Sigmoid colon (tissue), 7 donors: ENCODE data around the gene TAL2. TPM values are rescaled to one million over a fixed set of nuclear protein-coding genes. Genes with fewer than 3 reads are reported as not detected.

Experiments
- DNase-seq: peaks from one replicate; pipeline ENCODE4 v3.0.0-alpha.2; 2019
- H3K27ac ChIP-seq, 4 donors: fragments of 200-600 bp; sonication (generic); one replicate each; pipeline ENCODE4 v1.5.1; 2016 to 2019; ENCODE audit warnings: mild to moderate bottlenecking in 1 of 4
- H3K27me3 ChIP-seq, 3 donors: fragments of 200-600 bp; sonication (generic); one replicate each; pipeline ENCODE4 v1.5.1; 2019; ENCODE audit warnings: mild to moderate bottlenecking in 1 of 3
- H3K36me3 ChIP-seq, 4 donors: fragments of 200-600 bp; sonication (generic); one replicate each; pipeline ENCODE4 v1.5.1; 2016 to 2019
- H3K4me1 ChIP-seq, 4 donors: fragments of 200-600 bp; sonication (generic); one replicate each; pipeline ENCODE4 v1.5.1; 2017 to 2019
- H3K4me3 ChIP-seq, 4 donors: fragments of 200-600 bp; sonication (generic); one replicate each; pipeline ENCODE4 v1.5.1; 2017 to 2019; ENCODE audit warnings: mild to moderate bottlenecking in 2 of 4, moderate library complexity in 1 of 4
- H3K9me3 ChIP-seq, 4 donors: fragments of 200-600 bp in 3 of 4; sonication (generic) in 3 of 4; one replicate each; pipeline versions ENCODE4 v1.5.1 to v1.6.1; 2013 to 2019
- EP300 ChIP-seq, 4 donors: sonication (generic); formaldehyde crosslinking; IDR thresholded peaks; one replicate each; pipeline ENCODE4 v1.6.1; 2017; ENCODE audit warnings: antibody characterized with exemption in 4 of 4
- POLR2A ChIP-seq, 2 donors: fragments of 450-650 bp; IDR thresholded peaks; one replicate each; pipeline ENCODE4 v1.6.1; 2016; ENCODE audit warnings: antibody characterized with exemption in 2 of 2, mild to moderate bottlenecking in 2 of 2, moderate library complexity in 2 of 2
- POLR2AphosphoS5 ChIP-seq, 4 donors: sonication (generic); formaldehyde crosslinking; IDR thresholded peaks; one replicate each; pipeline ENCODE4 v1.6.1; 2017; ENCODE audit warnings: antibody characterized with exemption in 4 of 4
- WGBS, 2 donors: extraction: QIAGEN DNeasy Blood & Tissue Kit; methylation state at CpG; one replicate each; pipeline ENCODE4 v1.1.7; 2013; 5-methylcytosine and 5-hydroxymethylcytosine counted together
- intact Hi-C: fragments of 100-400 bp; cut with DNase I; formaldehyde crosslinking; loops from one replicate; pipeline ENCODE4 v1.15.1; 2023
- polyA plus RNA-seq, 3 donors: library from polyadenylated mRNA; stranded (reverse); fragments of 200-250 nt; gene quantifications; one replicate each; pipeline ENCODE4 v1.2.3, GENCODE V29; 2013
- total RNA-seq, 4 donors: library from RNA; depleted of rRNA; stranded (reverse); fragments of >200 nt; gene quantifications; one replicate each; pipeline ENCODE4 v1.1.0, GENCODE V29; 2016
- TF ChIP-seq, protein P1 (sequence below), 4 experiments: fragments of 450-650 bp in 3 of 4; fragments of 200-600 bp in 1 of 4; IDR thresholded peaks; one replicate each; pipeline ENCODE4 v1.5.1; 2016 to 2019; ENCODE audit warnings: antibody characterized with exemption in 4 of 4, mild to moderate bottlenecking in 3 of 4, moderate library complexity in 2 of 4
- donor health status: healthy with polysubstance abuse.
- donor health status: Bipolar disorder and iron deficiency.
- donor health status: healthy.

TAL2 gene
- total and polyA plus RNA-seq, 7 donors: not detected

DNA sequence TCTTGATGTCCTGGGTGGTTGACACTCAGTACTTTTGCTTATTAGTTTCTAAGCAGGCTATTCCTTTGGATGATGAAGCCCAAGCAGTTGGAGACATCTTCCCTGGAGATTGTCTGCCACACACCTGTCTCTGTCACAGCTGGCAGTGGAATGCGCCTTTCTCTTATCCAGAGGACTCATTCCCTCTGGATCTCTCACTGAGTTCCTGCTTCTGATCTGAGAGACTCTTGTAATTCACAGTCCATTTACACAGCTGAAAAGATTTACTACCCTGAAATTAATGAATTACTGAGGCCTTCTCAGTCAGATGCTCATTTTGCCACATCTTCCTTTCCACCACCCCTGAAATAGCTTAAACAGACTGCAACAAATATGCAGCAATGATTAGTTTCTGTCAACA, 15.9 kb downstream of the TAL2 start:
- no peak overlapping the region for H3K4me3 ChIP-seq
- no peak overlapping the region for H3K27ac ChIP-seq
- no peaks in the 10 kb centered on the region for H3K4me1 ChIP-seq
- TF ChIP-seq POLR2A (IDR thresholded peaks at IDR 0.05): no peak
- TF ChIP-seq EP300 (IDR thresholded peaks at IDR 0.05): no peak
- TF ChIP-seq, protein P1, sequence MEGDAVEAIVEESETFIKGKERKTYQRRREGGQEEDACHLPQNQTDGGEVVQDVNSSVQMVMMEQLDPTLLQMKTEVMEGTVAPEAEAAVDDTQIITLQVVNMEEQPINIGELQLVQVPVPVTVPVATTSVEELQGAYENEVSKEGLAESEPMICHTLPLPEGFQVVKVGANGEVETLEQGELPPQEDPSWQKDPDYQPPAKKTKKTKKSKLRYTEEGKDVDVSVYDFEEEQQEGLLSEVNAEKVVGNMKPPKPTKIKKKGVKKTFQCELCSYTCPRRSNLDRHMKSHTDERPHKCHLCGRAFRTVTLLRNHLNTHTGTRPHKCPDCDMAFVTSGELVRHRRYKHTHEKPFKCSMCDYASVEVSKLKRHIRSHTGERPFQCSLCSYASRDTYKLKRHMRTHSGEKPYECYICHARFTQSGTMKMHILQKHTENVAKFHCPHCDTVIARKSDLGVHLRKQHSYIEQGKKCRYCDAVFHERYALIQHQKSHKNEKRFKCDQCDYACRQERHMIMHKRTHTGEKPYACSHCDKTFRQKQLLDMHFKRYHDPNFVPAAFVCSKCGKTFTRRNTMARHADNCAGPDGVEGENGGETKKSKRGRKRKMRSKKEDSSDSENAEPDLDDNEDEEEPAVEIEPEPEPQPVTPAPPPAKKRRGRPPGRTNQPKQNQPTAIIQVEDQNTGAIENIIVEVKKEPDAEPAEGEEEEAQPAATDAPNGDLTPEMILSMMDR (IDR thresholded peaks at IDR 0.05): no peak
- no peak for TF ChIP-seq POLR2AphosphoS5 (IDR thresholded peaks at IDR 0.05)
- DNase-seq: no peak
- H3K27me3 ChIP-seq: no peaks in the 10 kb centered on the region
- 84% methylated on average over 1 of the region's 1 CpG for WGBS, 2 donors
- H3K36me3 ChIP-seq: no peaks in the 10 kb centered on the region
- H3K9me3 ChIP-seq: no peaks in the 10 kb centered on the region
- intact Hi-C loops: no loop called here

DNA sequence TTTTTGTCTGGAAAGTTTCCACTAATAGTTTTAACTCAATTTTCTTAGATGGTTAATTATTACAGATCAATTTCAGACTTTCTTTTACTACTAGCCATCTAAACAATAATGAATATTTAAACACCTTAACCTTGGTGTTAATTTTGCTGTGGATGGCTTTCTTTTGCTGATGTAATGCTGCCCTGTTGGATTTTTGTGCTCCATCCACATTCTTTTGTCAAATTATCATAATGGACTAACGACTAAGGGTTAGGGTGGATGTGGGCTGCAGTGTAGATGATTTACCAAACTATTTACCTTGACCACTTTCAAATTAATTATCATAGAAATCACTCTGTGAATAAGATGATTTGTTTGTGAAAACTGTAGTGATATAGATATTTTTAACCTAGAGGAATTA, 16.5 kb downstream of the TAL2 start:
- Histone ChIP-seq H3K36me3 (no peaks in the 10 kb centered on the region), H3K27me3 (no peaks in the 10 kb centered on the region), H3K4me3 (no peak overlapping the region), H3K4me1 (no peaks in the 10 kb centered on the region), H3K9me3 (no peaks in the 10 kb centered on the region), H3K27ac (no peak overlapping the region)
- 16 to 49% methylated on average over 1 of the region's 1 CpG for WGBS, 2 donors
- intact Hi-C loops: no loop called here
- no peak for DNase-seq
- TF ChIP-seq POLR2AphosphoS5 (IDR thresholded peaks at IDR 0.05) (no peak), POLR2A (IDR thresholded peaks at IDR 0.05) (no peak), EP300 (IDR thresholded peaks at IDR 0.05) (no peak)
- TF ChIP-seq, protein P1 (IDR thresholded peaks at IDR 0.05): no peak

GRCh38 chr9:105679257-105680022, 17.2 kb downstream of the TAL2 start:
- 20 to 67% methylated on average over 8 of the region's 8 CpGs for WGBS, 2 donors
- Histone ChIP-seq H3K4me1 (no peaks in the 10 kb centered on the region), H3K36me3 (no peaks in the 10 kb centered on the region), H3K27me3 (no peaks in the 10 kb centered on the region), H3K9me3 (no peaks in the 10 kb centered on the region), H3K4me3 (no peak overlapping the region), H3K27ac (no peak overlapping the region)
- no peak for DNase-seq
- TF ChIP-seq, protein P1 (IDR thresholded peaks at IDR 0.05): no peak
- TF ChIP-seq POLR2AphosphoS5 (IDR thresholded peaks at IDR 0.05) (no peak), EP300 (IDR thresholded peaks at IDR 0.05) (no peak), POLR2A (IDR thresholded peaks at IDR 0.05) (no peak)
- intact Hi-C loops: no loop called here

GRCh38 chr9:105681313-105681712, 19.1 kb downstream of the TAL2 start:
- no peaks in the 10 kb centered on the region for H3K36me3 ChIP-seq
- WGBS, 2 donors: 90 to 94% methylated on average over 2 of the region's 2 CpGs
- intact Hi-C loops: no loop called here
- TF ChIP-seq EP300 (IDR thresholded peaks at IDR 0.05): no peak
- TF ChIP-seq POLR2AphosphoS5 (IDR thresholded peaks at IDR 0.05): no peak
- TF ChIP-seq, protein P1 (IDR thresholded peaks at IDR 0.05): no peak
- no peak for TF ChIP-seq POLR2A (IDR thresholded peaks at IDR 0.05)
- no peaks in the 10 kb centered on the region for H3K4me1 ChIP-seq
- H3K4me3 ChIP-seq: no peak overlapping the region
- no peaks in the 10 kb centered on the region for H3K27me3 ChIP-seq
- no peak overlapping the region for H3K27ac ChIP-seq
- no peak for DNase-seq
- no peaks in the 10 kb centered on the region for H3K9me3 ChIP-seq

GRCh38 chr9:105681724-105682123, 19.5 kb downstream of the TAL2 start:
- intact Hi-C loops: no loop called here
- 96 to 97% methylated on average over 1 of the region's 1 CpG for WGBS, 2 donors
- no peak overlapping the region for H3K4me3 ChIP-seq
- no peaks in the 10 kb centered on the region for H3K4me1 ChIP-seq
- H3K27ac ChIP-seq: no peak overlapping the region
- no peaks in the 10 kb centered on the region for H3K9me3 ChIP-seq
- TF ChIP-seq EP300 (IDR thresholded peaks at IDR 0.05) (no peak), POLR2AphosphoS5 (IDR thresholded peaks at IDR 0.05) (no peak), POLR2A (IDR thresholded peaks at IDR 0.05) (no peak)
- TF ChIP-seq, protein P1 (IDR thresholded peaks at IDR 0.05): no peak
- no peaks in the 10 kb centered on the region for H3K36me3 ChIP-seq
- H3K27me3 ChIP-seq: no peaks in the 10 kb centered on the region
- no peak for DNase-seq
